T-helper 1 cell (primary cell): Measurements from ENCODE around the gene ABCB1.
A peak's percentile ranks its signal among the peaks of the same experiment; 100 is the strongest.

Experiments used
- DNase-seq, 5 donors: peaks; one replicate each; pipeline ENCODE4 v3.0.0-alpha.2; 2012 to 2020
- total RNA-seq, 4 donors: gene quantifications; one replicate each; lab custom pipeline; 2026; lab: John Stamatoyannopoulos, UW

Gene ABCB1
- total RNA-seq = 8.0 to 39.6 (median 14.3) reads per million in 4 donors

DNA sequence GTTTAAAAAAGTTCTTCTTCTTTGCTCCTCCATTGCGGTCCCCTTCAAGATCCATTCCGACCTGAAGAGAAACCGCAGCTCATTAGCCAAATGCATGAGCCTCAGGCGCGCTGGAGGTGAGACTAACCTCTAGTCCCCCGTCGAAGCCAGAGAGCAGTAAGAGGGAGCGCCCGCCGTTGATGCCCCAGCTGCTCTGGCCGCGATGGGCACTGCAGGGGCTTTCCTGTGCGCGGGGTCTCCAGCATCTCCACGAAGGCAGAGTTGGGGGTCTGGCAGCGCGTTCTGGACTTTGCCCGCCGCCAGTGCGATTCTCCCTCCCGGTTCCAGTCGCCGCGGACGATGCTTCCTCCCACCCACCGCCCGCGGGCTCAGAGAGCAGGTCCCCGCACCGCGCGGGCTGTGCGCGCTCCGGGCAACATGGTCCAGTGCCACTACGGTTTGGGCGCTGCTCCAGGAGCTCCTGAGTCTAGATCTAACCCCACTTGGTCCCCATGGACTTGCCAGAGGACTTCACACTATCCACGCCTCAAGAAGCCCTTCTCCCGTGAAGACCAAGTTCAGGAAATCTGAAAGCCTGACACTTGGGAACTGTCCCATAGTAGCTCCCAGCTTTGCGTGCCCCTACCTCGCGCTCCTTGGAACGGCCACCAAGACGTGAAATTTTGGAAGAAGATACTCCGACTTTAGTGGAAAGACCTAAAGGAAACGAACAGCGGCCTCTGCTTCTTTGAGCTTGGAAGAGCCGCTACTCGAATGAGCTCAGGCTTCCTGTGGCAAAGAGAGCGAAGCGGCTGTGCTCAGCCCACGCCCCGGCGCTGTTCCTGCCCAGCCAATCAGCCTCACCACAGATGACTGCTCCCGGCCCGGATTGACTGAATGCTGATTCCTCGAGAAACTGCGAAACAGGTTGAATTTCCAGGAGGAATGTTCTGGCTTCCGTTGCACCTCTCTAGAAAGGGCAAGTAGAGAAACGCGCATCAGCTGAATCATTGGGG lies at the start of gene ABCB1:
ABCB1 (minus strand) TSS at position 755 of the 995 bp plus-strand sequence; CDS start at position 55, 700 bp downstream.
- DNase-seq = peak in 4 of 5 donors; percentile 14 to 33 (median 19)

DNA sequence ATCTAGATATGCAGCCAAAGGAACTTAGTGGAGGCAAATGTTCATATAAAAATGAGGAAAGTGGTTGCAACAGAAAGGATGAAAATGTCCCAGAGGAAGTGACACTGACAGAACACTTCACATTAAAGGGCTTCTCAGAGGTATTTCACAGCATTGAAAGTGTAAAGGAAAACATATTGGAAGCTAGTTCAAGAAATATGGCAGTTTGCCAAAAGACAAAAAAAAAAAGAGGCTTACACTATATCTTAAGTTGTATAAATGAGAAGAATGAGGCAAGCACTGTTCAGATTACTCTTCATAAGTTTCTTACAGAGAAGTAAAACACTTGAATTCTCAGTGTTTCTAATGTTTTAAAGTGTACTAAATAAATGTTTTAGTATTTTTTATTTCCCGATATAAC lies 47.6 kb upstream of the ABCB1 start:
- no peak for DNase-seq

GRCh38 chr7:87645446-87645845 lies 44.8 kb upstream of the ABCB1 start:
- DNase-seq = no peak

DNA sequence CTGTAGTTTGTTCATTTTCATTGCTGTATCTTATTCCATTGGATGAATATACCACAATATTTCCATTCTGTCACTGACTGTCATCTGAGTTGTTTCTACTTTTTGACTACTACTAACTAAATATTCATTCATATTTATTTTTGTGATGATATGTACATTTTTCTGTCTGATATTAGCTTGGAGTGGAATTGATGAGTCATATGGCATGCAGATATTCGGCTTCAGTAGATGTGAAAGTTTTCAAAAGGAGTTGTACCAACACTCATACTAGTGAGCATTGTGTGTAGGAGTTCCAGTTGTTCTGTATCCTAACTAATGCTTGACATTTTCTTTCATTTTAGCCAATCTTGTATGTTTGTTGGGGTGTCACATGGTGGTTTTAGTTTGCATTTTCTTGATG lies 35.2 kb upstream of the ABCB1 start:
- DNase-seq = no peak

DNA sequence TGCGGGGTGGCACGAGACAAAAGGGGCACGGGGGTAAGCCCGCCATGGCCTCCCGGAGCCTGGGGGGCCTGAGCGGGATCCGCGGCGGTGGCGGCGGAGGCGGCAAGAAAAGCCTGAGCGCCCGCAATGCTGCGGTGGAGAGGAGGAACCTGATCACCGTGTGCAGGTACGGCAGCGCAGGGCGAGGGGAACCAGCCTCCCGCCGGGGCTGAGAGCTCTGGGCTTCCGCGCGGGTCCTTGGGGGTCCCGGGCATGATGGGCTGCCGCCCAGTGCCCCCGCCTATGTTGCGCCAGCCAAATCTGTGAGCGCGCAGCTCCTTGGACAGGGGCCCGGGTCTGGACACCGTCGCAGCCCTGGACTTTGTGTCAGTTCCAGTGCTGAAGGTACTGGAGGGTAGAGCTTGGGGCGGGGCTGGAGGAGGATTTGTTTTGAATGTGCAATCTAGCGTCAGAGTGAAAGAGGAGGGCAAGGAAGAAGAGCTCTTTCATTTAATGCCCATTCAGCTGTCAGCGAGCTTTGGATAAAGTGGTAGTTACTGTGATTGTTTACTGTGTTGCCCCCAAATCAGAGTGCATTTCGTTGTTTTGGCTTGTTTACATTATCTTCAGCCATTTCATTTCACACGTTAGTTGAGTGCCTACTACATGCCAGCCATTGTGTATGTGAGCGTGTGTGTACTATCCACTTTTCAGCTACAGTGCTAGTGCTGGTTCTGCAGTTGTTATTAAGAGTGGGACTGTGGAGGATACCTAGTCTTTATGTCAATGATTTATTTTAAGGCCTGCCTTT lies 28.3 kb upstream of the ABCB1 start:
- DNase-seq = peak in 4 of 5 donors; percentile 1 to 13 (median 5)

DNA sequence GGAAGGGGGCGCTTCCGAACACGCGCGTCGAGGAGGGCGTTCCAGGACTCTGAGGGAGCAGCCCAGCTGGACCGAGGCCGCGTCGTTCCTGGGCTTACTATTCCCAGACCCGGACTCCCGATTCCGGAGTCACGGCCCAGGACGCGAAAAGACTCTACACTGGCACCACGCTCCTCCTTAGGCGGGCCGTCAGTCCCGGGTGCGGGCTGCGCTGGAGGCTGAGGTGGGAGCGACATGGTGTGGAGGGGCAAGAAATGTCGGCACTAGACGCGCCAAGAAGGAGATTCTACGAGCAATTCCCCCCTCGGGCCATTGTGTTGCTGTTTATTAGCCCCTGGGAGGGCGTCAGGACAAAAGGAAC lies 26.9 kb upstream of the ABCB1 start:
- DNase-seq = peak in 1 of 5 donors; percentile 15

GRCh38 chr7:87625101-87625500 lies 24.4 kb upstream of the ABCB1 start:
- no peak for DNase-seq

GRCh38 chr7:87624628-87625027 lies 23.9 kb upstream of the ABCB1 start:
- DNase-seq = no peak

DNA sequence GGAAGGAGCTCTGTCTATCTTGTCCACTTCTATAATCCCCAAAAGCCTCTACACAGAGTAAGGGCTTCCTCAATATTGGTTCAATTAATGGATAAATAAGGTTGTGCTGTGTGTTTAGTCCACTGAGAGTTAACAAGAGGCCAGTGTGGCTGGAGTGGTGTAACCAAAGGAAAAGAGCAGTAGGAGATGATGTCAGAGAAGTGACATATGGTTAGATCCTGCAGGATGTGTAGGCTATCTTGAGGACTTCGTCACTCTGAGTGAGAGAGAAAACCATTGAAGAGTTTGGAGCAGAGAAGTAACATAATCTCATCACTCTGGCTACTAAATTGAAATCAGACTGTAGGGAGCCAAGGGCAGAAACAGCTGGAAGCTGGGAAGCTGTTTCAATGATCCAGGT lies 14.5 kb upstream of the ABCB1 start:
- no peak for DNase-seq

- DNase-seq = no peak
These were observed 9.2 kb upstream of the ABCB1 start for GRCh38 chr7:87609916-87610315.

- DNase-seq = no peak
These were observed 7.7 kb upstream of the ABCB1 start for GRCh38 chr7:87608431-87608830.

DNA sequence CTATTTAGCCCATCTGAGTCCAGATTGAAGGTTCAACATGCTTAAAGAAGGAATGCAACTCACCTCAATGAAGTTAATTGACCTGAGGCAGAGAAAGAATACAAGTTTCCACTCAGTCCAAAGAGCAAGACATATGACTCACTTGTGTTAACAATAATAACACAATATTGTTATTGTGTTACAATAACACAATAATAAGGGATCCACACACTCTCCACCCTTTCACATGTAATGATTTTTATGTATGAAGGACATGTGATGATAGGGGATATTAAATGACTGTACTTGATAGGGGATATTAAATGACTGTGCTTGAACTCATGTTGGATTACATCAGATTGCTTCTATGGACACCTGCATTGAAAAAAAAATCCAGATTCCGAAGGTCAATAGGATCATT lies 3.6 kb upstream of the ABCB1 start:
- DNase-seq = no peak

GRCh38 chr7:87599336-87599735 lies 1.3 kb downstream of the ABCB1 start:
- DNase-seq = peak in 3 of 5 donors; percentile 2 to 18 (median 13)

DNA sequence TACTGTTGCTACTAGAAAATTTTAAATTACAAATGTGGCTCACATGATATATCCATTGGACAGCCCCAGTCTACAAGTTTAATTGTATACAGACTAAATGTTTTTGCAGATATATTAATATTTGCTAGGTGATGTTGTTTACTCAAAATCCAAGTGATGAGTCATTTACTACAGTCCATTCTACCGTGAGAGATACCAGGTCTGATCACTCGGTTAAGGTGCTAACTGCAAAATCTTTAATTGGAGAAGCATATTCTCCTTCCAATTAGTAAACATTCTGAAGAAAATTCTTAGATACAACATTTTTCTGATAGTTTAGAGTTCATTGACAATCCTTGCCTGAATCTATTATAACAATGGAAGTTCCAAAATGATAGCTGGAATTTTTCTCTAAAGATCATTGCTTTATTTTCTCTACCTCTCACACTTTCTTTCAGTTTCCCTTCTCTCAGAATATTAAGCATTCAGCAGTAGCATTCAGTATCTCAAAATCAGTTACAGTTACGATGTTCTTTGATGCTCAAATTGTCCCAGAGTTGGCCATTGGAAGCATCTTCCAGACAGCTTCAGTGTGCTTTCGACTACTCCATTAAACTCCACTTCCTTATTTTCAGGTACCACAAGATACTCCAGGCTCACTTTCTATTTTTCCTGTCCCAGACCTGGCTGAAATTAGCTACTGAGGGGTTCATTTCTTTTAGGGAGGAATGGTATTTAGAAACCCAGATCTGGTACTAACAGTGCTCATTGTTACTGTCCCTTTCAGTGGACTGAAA lies 2.3 kb downstream of the ABCB1 start:
- DNase-seq = no peak

DNA sequence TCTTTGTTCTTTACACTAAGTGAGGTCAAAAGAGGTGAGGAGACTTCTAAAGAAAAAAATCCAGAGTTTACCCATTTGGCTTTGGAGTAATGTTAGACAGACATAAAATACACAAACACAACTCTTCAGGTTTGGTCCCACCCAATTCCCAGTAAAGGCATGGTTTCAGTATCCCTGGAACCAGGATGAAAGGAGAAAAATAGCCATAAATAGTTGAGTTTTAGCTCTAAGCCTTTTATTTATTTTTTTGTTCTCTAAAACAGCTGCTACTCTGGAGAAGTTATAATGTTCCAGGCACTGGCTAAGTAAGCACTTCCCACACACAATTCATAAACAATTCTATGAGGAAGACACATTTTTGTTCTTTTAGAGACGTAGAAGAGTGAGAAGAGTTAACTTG lies 4.0 kb downstream of the ABCB1 start:
- no peak for DNase-seq

- no peak for DNase-seq
These were observed 4.5 kb downstream of the ABCB1 start for GRCh38 chr7:87596136-87596535.

GRCh38 chr7:87592300-87592699 lies 8.4 kb downstream of the ABCB1 start:
- no peak for DNase-seq

- DNase-seq = no peak
These were observed 9.5 kb downstream of the ABCB1 start for GRCh38 chr7:87591211-87591610.

- DNase-seq = no peak
These were observed 10.1 kb downstream of the ABCB1 start for GRCh38 chr7:87590578-87590977.

GRCh38 chr7:87589631-87590030 lies 11.1 kb downstream of the ABCB1 start:
- no peak for DNase-seq

- no peak for DNase-seq
These were observed 19.0 kb downstream of the ABCB1 start for GRCh38 chr7:87581723-87582122.

DNA sequence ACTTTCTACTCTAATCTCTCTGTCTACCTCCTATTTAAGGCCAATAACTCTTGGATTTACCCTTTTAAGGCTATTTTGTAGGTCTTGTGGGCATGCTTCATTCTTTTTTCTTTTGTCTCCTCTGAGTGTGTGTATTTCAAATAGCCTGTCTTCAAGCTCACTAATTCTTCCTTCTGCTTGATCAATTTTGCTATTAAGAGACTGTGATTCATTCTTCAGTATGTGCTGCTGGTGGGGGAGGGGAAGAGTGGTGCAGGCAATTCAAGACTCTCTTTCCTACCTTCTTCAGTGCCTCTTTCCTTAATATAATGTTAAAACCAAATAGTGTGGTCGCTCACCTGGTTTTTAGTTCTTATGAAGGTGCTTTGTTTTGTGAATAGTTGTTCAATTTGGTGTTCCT lies 20.0 kb downstream of the ABCB1 start:
- no peak for DNase-seq

DNA sequence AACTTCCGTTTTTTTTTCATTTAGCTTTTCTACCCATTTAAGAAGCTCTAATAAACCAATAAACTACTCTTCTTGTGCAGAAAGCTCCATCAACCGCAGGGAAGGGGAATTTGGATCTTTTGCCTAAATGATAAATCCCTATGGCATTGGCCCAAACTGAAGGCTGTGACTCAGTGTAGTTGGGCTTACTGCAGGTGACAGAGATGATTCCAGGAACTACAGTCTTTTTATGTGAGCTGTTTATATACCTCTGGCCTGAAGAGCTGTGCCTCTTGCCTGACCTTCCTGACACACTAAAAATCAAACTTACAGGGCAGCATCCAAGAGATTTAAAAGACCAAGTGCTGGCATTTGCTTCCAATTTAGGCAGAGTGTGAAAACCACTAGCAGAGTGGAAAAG lies 25.2 kb downstream of the ABCB1 start:
- DNase-seq = no peak
